NCI-H1694 treated with DMSO at 0.1 percent for 48 hours (cell line): ENCODE measurements around the gene RAB4B.
"Not testable (repeated sequence)": the region's sequence is repeated elsewhere in the genome, so short reads cannot be mapped to it uniquely, and the experiment has no call there.

Experiments used
- DNase-seq: peaks from one replicate; lab custom pipeline; 2025; lab: John Stamatoyannopoulos, UW

The RAB4B gene

DNA sequence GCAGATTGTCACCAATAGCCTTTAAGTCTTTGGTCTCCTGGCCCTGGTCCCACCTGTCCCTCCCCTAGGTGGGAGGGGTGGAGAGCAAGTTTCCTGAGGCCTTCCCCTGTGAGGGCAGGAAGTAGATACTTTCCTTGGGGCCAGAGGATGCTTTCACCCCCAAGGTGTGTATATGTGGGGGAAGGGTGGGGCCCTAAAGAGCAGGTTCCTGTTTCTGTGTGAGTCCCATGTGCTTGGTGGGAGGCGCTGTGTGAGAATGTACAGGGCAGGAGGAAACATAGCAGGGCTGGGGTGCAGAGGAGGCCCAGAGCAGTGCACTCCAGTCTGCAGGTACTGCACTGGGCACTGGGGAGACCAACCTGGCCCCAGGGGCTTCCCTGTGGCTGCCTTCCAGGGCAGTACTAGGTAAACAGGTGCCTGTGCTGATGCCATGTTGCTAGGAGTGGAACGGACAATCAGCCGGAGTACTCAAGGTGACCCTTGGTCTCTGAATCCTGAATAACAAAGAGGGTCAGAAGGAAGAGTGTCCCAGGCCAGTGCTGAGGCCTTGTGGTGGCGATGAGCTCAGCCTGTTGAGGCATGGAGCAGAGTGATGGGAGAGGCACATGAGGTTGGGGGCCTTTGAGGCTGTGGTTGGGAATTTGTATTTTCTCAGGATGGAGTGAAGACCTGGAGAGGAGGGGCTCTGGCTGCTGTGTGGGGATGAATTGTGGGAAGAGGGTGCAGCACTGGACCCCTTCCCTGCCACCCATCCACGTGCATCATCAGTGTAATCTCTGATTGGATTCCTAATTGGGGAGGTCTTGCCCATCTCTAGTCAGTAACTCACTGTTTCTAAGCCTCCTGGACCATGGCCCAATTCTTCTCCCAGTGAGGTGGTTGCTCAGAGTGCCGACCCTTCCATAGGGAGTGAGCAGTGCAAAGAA is 26.1 kb downstream of the RAB4B start:
- DNase-seq = no peak

DNA sequence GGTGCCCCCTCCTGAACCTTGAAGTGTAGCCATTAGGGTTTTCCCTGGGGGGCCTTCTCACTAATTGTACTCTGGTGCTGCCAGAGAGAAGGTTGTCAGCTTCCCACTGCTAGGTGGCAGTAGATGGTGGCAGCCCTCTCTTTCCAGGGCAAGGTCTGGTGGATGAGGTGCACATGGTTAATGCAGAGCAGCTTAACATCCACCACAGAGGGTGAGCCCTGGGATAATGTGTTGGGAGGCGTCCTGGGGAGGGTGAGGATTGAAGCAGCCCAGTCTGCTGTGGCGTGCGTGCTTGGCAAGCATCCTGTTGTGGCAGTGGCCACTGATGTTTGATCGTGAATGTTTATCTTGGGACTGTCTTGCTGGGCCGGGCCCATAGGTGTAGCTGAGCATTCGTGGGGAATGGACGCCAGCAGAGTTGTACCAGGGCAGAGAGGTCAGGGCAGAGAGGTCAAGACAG is 26.8 kb downstream of the RAB4B start:
- no peak for DNase-seq

DNA sequence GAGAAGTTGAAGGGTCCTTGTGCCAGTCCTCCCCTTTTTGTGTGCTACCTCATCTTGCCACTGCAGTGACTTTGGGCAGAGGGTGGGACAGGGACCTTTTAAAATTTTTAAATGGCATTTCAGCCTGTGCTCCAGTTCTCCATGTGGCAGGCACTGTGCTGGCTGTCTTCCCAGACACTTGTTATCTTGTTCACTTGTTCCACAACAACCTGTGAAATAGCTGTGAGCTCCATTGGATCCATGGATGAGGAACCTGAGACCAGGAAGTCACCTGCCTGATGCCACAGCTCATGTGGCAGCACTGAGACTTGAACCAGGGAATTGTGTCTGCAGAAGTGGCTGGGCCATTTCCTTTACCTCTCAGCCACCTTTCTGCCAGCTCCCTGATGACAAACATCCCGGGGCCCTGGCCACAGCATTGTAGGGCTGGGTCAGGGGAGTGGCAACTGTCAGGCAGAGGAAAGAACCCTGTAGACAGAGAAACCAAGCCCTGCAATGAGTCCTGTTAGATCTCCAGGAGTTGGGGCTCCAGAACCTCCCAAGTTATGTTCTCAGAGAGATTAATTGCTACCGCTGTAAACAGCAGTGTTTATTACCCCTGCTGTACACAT is 27.3 kb downstream of the RAB4B start:
- no peak for DNase-seq

DNA sequence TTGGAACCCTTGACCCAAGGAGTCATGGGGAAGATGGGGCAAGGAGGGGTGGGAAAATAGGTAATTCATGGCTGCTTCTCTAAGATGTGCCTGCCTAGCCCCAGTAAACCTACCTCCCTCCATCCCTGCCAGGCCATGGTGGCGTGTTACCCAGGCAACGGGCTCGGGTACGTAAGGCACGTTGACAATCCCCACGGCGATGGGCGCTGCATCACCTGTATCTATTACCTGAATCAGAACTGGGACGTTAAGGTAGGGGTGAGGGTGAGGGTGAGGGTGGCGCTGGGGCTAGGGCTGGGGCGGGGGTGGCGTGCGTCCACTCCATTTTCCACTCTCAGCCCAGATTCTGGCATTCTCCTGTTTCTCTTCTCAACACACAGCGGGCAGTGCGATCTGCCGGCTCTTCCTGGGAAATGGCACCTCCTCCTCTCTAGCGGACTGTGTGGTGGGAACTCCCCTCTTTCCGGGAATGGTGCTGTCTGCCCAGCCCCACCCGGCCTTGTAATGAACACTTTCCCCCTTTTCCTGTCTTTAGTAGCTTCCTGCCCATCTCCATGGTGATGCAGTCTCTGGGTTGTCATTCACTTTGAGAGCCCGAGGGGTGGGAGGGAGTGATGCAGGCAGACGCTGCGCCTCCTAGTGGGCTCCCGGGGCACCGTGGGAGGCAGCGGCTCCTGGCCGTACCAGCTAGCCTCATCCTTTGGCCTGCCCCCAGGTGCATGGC is 28.5 kb downstream of the RAB4B start:
- peak; percentile 42 for DNase-seq

DNA sequence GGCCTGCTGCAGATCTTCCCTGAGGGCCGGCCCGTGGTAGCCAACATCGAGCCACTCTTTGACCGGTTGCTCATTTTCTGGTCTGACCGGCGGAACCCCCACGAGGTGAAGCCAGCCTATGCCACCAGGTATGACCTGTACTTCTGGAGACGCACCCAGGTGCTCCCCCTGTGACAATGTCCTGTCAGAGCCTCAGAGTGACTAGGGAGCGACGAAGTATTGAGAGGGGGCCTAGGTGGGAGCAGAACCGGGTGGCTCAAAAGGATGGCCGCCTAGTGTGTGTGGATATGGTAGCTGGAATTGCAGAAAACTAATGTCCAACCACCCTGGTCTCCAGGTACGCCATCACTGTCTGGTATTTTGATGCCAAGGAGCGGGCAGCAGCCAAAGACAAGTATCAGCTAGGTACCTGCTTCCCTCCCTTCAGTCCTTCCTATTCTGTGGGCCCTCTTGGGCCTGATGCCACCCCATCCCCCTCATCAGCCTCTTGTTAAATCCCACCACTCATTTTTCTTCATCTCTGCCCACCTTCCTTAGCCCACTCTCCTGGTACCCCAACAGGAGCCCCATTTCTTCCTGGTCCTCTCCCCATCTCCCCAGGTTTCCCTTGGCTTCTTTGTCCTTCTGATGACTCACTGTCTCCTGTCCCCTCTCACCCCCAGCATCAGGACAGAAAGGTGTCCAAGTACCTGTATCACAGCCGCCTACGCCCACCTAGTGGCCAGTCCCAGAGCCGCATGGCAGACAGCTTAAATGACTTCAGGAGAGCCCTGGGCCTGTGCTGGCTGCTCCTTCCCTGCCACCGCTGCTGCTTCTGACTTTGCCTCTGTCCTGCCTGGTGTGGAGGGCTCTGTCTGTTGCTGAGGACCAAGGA is 29.3 kb downstream of the RAB4B start:
- no peak for DNase-seq

DNA sequence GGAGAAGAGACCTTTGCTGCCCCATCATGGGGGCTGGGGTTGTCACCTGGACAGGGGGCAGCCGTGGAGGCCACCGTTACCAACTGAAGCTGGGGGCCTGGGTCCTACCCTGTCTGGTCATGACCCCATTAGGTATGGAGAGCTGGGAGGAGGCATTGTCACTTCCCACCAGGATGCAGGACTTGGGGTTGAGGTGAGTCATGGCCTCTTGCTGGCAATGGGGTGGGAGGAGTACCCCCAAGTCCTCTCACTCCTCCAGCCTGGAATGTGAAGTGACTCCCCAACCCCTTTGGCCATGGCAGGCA is 29.9 kb downstream of the RAB4B start:
- no peak for DNase-seq

DNA sequence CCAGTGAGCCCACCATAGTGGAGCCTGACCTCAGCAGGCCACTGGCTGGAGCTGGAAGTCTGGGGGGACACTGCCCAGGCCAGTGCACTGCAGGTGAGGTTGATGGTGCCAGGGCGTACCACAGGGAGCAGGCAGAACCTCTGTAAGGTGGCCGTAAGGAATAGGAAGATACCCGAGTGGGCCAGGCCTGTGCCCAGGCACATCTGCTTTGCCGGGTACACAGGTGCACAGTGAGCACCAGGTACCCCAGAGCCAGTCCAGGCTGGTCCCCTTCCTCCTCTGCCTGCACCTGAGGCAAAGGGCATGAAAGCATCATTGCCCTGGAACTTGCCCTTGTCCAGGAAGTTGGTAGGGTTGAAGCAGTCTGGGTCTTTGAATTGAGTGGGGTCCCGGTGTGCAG is 30.4 kb downstream of the RAB4B start:
- DNase-seq = no peak

DNA sequence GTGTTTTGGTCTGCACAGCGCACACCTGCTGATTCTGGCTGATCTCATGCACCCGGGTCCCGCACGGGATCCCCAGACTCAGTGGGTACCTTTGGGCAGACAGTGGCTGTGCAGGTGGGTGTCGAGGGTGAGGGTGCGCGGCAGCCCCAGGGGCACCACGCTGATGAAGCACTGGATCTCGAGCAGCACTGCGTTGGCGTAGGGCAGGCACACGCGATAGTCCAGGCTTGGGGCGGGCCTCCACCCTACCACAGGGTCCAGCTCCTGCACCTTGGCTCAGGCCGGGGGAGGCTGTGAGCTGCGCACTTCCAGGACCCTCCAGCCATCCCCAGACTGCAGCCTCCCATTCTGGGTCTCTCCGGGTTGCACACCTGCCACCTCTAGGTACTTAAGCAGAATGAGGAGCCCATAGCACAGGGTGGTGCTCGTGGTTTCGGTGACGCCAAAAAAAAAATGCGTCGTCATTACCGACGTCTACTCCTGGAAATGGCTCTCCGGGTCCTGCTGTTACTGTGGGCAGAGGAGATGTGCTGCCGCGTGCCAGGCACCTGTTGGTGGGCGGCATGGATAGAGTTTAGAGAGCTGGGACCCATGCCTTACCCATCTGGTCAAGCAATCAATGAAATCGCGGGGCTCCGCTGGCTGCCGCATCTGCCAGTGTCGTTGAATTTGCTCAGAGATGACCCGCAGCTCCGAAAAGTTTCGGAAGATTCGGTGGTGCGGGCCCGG is 31.5 kb downstream of the RAB4B start:
- DNase-seq = no peak

DNA sequence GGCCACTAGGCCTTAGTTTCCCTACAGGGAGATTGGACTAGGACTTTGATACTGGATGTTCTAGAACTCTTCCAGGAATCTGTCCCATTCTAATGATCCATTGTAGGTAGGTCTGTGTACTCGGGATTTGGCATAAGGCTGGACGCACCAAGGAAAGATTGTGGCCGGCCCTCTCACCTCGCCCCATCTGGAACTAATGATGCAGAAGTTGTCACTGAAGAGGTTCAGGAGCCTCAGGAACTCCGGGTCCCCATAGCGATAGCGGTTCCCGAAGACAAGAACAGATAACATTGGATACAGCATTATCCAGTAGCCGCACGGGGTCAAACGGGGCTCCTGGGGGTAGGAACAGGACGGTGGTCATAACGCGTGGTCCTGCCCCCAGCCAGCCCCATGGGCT is 32.1 kb downstream of the RAB4B start:
- no peak for DNase-seq

DNA sequence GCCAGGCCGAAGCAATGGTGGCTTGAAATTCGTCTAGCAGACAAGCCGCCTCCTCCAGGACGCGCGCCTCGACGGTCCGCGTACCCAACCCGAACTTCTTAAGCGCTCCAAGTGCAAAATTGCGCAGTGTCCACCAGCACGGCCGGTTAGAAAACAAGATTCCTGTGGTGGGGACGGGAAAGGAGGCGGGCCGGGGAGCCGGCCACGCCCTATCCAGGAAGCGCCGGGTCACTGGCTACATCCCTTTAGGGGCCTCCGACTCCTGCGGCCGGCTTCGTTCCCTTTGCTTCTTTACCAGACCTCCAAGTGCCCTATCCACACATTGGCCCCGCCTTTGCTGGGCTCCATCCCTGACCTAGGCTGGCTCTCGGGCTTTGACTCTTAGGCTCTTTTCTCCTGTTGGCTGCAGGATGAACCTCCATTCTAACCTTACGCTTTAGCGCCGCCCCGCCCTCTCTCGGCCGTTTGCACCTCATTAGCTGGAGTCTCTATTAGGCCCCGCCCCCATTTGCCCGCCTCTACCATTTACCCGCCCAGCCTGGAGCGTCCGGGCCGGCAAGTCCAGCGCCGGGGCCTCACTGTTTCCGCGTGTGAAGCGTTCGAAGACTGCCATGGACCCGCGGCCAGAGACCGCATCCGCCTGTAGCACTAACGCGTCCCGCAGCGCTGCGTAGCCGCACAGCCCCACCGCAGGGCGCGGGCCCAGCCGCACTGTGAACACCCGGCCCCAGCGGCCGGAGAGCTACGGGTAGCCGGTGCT is 32.8 kb downstream of the RAB4B start:
- not testable (repeated sequence) for DNase-seq

DNA sequence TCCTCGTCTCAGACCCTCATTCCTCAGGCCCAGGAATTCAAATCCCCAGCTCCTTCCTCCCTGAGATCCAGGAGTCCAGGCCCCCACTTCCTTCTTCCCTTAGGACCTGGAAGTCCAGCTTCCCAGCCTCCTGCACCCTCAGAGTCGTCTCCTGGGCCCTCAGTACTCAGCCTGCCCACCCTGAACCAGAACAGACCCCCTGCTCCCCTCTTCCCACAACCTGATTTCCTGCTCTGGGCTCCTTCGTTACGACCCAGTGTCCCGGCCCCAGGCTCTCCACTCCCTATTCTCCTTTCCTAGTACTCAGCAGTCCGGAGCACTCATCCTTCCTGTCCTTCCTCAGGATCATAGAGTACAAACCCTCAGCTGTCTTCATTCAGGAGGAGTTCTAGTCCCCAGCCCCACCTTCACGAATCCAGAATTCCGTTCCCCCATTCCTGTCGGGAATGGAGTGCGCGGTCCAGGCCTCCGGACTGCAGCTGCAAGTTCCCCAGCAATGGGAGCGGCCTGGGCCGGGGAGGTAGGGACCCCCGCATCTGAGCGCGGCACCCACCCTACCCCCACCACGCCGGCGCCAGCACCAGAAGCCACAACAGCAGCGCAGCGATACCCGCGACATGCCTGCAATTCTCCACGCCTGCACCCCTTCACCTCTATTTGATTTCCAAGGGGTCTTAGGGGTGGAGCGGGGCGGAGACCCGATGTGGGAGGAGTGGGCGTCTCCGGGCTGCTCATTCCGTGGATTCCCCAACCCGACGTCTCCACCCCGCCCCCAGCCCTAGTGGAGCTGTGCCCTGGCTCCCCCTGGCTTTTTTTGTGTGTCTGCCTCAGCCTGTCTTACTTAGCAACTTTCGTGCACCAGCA is 33.7 kb downstream of the RAB4B start:
- DNase-seq = no peak

DNA sequence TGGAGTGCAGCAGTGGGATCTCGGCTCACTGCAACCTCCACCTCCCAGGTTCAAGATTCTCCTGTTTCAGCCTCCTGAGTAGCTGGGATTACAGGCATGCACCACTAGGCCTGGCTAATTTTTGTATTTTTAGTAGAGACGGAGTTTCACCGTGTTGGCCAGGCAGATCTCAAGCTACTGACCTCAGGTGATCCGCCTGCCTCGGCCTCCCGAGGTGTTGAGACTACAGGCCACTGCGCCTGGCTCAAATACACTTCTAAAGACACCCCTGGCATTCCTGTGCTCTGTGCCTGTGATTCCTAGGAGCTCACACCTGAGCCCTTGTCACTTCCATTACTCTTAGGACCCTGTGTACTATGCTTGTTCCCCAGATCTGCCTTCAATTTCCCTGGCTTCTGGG is 34.5 kb downstream of the RAB4B start:
- DNase-seq = not testable (repeated sequence)

DNA sequence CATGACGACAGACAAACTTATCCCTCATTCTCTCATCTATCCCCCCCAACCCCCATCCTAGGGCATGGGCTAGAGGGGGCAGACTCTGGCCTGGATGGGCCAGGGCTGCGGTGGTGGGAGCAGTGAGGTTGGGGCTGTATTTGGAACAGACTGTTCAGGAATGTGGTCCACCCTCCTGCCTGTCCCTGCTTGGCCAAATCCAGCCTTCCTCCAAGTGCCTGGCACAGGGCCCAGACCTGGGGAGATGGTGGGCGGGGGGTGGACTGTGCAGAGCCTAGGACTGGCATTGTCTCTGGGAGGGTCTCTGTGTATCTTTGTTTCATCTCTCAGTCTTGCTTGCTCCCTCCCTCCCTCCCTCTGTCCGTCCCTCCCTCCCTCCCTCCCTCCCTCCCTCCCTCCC is 35.1 kb downstream of the RAB4B start:
- no peak for DNase-seq

DNA sequence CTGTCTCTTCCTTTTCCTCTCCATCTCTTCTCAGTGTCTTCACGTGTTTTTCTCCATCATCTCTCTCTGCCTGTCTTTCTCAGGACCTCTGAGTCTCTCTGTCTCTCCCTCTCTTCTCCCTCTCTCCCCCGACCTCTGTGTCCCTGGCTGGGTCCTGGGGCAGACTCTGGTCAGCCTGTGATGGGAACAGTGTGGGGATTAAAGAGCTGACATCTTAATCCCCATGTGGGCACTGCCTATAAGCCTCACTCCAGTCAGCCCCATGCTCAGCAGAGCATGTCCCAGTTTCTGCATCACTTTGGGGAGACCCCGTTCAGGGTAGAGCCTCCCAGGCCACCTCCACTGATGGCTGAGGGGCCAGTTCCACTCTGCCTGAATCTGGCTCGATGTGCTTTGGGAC is 37.2 kb downstream of the RAB4B start:
- DNase-seq = no peak

DNA sequence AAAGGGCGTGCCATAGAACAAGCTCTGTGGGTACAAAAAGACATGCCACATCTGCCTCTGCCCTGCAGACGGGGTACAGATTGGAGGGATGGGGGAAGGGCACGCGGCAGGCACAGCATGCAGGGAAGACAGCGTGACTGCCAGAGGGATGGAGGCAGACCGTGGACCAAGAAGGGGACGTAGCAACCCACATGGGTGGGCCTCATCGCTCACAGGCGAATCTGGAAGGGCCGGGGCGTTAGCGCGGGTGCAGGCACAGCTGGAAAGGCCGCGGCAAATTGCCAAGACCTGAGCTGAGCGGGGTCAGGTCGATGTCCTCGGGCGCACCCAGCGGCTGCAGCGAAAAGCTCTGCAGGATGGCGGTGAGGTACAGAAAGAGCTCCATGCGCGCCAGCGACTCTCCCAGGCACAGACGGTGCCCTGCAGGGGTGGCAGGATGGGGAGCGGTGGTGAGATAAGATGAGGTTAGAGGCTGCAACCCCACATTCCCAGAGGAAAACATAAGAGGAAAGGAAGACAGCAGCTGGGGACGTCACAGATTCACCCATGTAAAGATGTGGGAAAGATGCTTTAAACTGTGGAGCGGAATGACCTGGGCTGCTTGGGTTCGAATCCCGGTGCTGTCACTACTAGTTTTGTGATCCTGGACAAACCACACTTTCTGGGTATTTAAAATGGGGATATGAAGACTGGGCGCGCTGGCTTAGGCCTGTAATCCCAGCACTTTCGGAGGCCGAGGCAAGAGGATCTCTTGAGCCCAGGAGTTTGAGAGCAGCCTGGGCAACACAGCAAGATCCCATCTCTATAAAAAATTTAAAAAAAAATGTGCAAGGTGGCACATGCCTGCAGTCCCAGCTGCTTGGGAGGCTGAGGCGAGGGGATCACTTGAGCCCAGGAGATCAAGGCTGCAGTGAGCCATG is 40.7 kb downstream of the RAB4B start:
- DNase-seq = peak; percentile 64

DNA sequence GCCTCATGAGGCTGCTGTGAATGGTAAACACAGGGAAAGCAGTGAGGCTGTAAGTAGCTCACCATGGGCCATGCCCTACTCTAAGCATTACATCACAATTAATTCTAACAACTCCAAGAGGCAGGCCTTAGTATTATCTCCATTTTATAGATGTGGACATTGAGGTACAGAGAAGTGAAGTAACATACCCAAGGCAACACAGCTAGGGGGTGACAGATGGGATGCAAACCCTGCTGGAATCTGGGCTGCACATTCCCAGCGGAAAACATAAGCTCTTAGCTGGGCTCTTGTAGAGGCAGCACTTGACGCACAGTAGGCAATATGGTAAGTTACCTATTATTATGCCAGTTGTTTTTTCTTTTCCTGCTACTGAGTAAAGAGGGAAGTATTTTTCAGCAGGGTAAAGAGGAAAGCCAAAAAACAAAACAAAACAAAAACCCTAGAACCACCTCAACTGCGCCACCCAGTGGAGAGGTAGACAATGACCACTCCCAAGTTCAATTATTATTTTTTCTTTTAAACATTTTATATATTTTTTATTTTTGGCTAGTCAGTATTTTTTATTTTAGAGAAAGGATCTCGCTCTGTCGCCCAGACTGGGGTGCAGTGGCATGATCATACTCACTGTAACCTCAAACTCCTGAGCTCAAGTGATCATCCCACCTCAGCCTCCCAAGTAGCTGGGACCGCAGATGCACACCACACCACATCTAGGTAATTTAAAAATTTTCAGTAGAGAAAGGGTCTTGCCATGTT is 41.6 kb downstream of the RAB4B start:
- DNase-seq = peak; percentile 44

DNA sequence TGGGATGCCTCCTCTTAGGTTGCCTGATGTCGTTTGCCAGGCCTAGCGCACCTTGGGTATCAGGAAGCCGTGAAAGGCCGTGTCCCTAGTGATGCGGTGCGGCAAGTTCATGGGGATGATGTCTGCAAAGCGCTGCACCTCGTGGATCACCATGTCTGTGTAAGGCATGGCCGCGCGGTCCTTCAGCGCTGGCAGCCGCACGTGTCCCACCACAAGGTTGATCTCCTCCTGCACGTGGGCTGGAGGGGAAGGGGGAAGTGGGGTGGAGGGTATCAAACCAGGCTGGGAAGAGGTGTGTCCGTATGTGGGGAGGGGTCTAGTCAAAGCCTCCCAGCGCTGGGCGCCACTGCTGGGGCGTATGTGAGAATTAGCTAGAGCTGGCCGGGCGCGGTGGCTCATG is 44.1 kb downstream of the RAB4B start:
- no peak for DNase-seq
